ENCODE results near the gene FCRL2.

- TF ChIP-seq CTCF (IDR thresholded peaks at IDR 0.05) (no peak), POLR2A (IDR thresholded peaks at IDR 0.05) (no peak)
These were observed 1.6 kb downstream of the FCRL2 start for GRCh38 chr1:157775101-157775870.
